Transverse colon (tissue), 4 donors: ENCODE measurements around the gene JAKMIP2. TPM values are rescaled to one million over a fixed set of nuclear protein-coding genes. Genes with fewer than 3 reads are reported as not detected.

Experiments used
- DNase-seq: peaks from one replicate; pipeline ENCODE4 v3.0.0-alpha.2; 2019
- H3K27ac ChIP-seq, 4 donors: fragments of 200-600 bp; sonication (generic); 2 replicates each; pipeline ENCODE4 v1.5.1; 2016 to 2018; ENCODE audit warnings: inconsistent platforms in 4 of 4
- H3K27me3 ChIP-seq: fragments of 200-600 bp; sonication (generic); 2 replicates; pipeline ENCODE4 v1.5.1; 2017; ENCODE audit warnings: inconsistent platforms
- H3K36me3 ChIP-seq, 4 donors: fragments of 200-600 bp; sonication (generic); 2 replicates each; pipeline ENCODE4 v1.5.1; 2017 to 2019; ENCODE audit warnings: inconsistent platforms in 4 of 4
- H3K4me1 ChIP-seq, 4 donors: fragments of 200-600 bp; sonication (generic); 2 replicates each; pipeline ENCODE4 v1.5.1; 2017 to 2020; ENCODE audit warnings: inconsistent platforms in 4 of 4
- H3K4me3 ChIP-seq, 4 donors: fragments of 200-600 bp; sonication (generic); 1 replicate in 1 of 4; 2 replicates in 3 of 4; pipeline versions ENCODE4 v1.5.1 to v1.6.1; 2017 to 2019; ENCODE audit warnings: inconsistent platforms in 4 of 4
- H3K9me3 ChIP-seq, 2 donors: fragments of 200-600 bp; sonication (generic); 2 replicates each; pipeline ENCODE4 v1.5.1; 2017 to 2019; ENCODE audit warnings: inconsistent platforms in 2 of 2
- EP300 ChIP-seq: sonication (generic); formaldehyde crosslinking; IDR thresholded peaks from one replicate; pipeline ENCODE4 v1.6.1; 2017; ENCODE audit warnings: antibody characterized with exemption, low read depth
- POLR2A ChIP-seq: fragments of 450-650 bp; IDR thresholded peaks from one replicate; pipeline ENCODE4 v1.6.1; 2016; ENCODE audit warnings: antibody characterized with exemption, mild to moderate bottlenecking, moderate library complexity
- POLR2AphosphoS5 ChIP-seq, 3 donors: sonication (generic); formaldehyde crosslinking; IDR thresholded peaks; one replicate each; pipeline ENCODE4 v1.6.1; 2016; ENCODE audit warnings: antibody characterized with exemption in 3 of 3
- WGBS, 2 donors: methylation state at CpG; one replicate each; pipeline ENCODE4 v1.1.5; 2018; ENCODE audit warnings: low coverage in 1 of 2; 5-methylcytosine and 5-hydroxymethylcytosine counted together
- in situ Hi-C, 4 donors: fragments of 200-750 bp; cut with MboI; loops; one replicate each; pipeline versions ENCODE4 v1.15.0 to v1.15.1; 2017; ENCODE audit warnings: low sequenced_read_pairs in 3 of 4, low pct_ligation_motif_present in 1 of 4, low pct_unique_long_range_greater_than_20kb in 1 of 4
- intact Hi-C: fragments of 100-400 bp; cut with DNase I; formaldehyde crosslinking; loops from one replicate; pipeline ENCODE4 v1.15.1; 2023; ENCODE audit warnings: low total_unique reads
- total RNA-seq, 4 donors: library from RNA; depleted of rRNA; stranded (reverse); fragments of >200 nt; gene quantifications; one replicate each; pipeline ENCODE4 v1.1.0, GENCODE V29; 2016
- TF ChIP-seq, protein P1 (sequence below), 5 experiments: fragments of 200-600 bp in 3 of 5; fragments of 450-650 bp in 2 of 5; sonication (generic) in 3 of 5; IDR thresholded peaks; 1 replicate in 2 of 5; 2 replicates in 3 of 5; pipeline ENCODE4 v1.5.1; 2016 to 2017; ENCODE audit warnings: antibody characterized with exemption in 5 of 5, inconsistent platforms in 3 of 5, mild to moderate bottlenecking in 2 of 5, moderate library complexity in 1 of 5

Gene JAKMIP2
- total RNA-seq, 4 donors from 2014 or later, result 0.37 to 0.79 (median 0.40) TPM

DNA sequence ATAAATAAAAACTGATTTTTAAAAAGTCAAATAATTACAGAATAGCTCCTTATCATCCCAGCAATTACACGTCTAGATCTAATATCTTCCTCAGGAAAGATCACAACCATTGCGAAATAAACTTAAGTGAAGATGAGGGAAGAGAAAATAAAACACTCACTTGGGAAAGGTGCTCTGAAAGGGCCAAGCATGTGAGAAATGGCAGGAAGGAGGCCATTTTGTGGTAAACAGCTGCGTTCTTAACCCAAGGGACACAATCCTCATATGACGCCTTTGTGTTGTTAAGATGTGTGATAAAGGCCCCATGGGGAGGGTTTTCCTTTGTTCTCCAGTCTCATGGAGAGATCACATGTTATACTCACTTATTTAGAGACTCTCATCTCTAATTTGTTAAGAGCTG, 32.5 kb downstream of the JAKMIP2 start:
- no peaks in the 10 kb centered on the region for H3K9me3 ChIP-seq
- no peaks in the 10 kb centered on the region for H3K27me3 ChIP-seq
- no peak overlapping the region for H3K27ac ChIP-seq
- no peaks in the 10 kb centered on the region for H3K4me1 ChIP-seq
- H3K4me3 ChIP-seq, result no peak overlapping the region
- no peak for DNase-seq
- 75 to 83% methylated on average over 3 to 4 of the region's 4 CpGs for WGBS, 2 donors
- in situ Hi-C loops, result no loop called here
- TF ChIP-seq, protein P1, sequence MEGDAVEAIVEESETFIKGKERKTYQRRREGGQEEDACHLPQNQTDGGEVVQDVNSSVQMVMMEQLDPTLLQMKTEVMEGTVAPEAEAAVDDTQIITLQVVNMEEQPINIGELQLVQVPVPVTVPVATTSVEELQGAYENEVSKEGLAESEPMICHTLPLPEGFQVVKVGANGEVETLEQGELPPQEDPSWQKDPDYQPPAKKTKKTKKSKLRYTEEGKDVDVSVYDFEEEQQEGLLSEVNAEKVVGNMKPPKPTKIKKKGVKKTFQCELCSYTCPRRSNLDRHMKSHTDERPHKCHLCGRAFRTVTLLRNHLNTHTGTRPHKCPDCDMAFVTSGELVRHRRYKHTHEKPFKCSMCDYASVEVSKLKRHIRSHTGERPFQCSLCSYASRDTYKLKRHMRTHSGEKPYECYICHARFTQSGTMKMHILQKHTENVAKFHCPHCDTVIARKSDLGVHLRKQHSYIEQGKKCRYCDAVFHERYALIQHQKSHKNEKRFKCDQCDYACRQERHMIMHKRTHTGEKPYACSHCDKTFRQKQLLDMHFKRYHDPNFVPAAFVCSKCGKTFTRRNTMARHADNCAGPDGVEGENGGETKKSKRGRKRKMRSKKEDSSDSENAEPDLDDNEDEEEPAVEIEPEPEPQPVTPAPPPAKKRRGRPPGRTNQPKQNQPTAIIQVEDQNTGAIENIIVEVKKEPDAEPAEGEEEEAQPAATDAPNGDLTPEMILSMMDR (IDR thresholded peaks at IDR 0.05), result no peak
- H3K36me3 ChIP-seq, result no peaks in the 10 kb centered on the region
- intact Hi-C loops, result no loop called here

DNA sequence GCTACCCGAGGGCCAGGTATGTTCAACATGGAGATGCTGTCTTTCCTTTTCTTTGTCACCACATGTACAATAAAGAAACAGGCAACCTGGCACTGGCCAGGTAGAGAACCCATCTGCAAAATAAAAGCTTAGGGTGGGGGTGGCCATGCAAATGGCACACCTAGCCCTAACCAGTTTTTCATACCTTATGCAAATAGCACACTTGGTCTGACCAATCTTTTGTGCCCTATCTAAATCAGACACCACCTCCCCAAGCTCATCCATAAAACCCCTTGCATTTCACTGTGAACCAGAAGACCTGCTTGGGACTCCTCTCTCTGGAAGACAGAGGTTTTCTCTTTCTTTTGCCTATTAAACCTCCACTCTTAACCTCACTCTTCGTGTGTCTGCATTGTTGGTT, 33.9 kb downstream of the JAKMIP2 start:
- H3K27ac ChIP-seq, result no peak overlapping the region
- in situ Hi-C loops, result no loop called here
- intact Hi-C loops, result no loop called here
- no peaks in the 10 kb centered on the region for H3K9me3 ChIP-seq
- WGBS, 2 donors, result 72 to 92% methylated on average over 1 to 2 of the region's 2 CpGs
- no peaks in the 10 kb centered on the region for H3K4me1 ChIP-seq
- H3K4me3 ChIP-seq, result no peak overlapping the region
- no peaks in the 10 kb centered on the region for H3K27me3 ChIP-seq
- no peak for DNase-seq
- TF ChIP-seq, protein P1 (IDR thresholded peaks at IDR 0.05), result no peak
- TF ChIP-seq EP300 (no peak), POLR2A (no peak), POLR2AphosphoS5 (IDR thresholded peaks at IDR 0.05) (no peak)
- no peaks in the 10 kb centered on the region for H3K36me3 ChIP-seq

DNA sequence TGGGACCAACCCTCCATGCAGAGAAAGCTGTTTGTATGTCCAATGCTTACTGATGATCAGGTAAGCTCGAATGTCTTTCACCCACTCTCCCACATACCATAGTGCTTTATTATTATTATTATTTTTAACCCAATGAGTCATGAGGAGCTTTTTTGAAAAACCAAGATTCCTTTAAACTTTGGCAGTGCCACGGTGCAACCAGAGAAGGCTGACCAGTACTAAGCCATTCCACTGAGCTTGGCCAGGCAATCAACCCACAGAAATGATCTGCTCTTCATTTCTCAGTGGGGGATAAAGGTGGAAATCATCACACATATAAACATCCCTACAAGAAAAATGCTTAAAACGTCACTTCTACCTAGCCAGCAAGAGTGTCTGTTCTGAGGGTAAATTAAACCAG, 35.5 kb downstream of the JAKMIP2 start:
- whole genome bisulfite sequencing, 2 donors, result 62 to 76% methylated on average over 3 of the region's 3 CpGs
- no peaks in the 10 kb centered on the region for H3K36me3 ChIP-seq
- H3K27ac ChIP-seq, result no peak overlapping the region
- in situ Hi-C loops, result no loop called here
- H3K9me3 ChIP-seq, result no peaks in the 10 kb centered on the region
- no peak overlapping the region for H3K4me3 ChIP-seq
- TF ChIP-seq POLR2A, result no peak
- TF ChIP-seq, protein P1 (IDR thresholded peaks at IDR 0.05), result no peak
- no peak for TF ChIP-seq POLR2AphosphoS5 (IDR thresholded peaks at IDR 0.05)
- no peak for TF ChIP-seq EP300
- H3K27me3 ChIP-seq, result no peaks in the 10 kb centered on the region
- no peaks in the 10 kb centered on the region for H3K4me1 ChIP-seq
- no peak for DNase-seq
- intact Hi-C loops, result no loop called here

DNA sequence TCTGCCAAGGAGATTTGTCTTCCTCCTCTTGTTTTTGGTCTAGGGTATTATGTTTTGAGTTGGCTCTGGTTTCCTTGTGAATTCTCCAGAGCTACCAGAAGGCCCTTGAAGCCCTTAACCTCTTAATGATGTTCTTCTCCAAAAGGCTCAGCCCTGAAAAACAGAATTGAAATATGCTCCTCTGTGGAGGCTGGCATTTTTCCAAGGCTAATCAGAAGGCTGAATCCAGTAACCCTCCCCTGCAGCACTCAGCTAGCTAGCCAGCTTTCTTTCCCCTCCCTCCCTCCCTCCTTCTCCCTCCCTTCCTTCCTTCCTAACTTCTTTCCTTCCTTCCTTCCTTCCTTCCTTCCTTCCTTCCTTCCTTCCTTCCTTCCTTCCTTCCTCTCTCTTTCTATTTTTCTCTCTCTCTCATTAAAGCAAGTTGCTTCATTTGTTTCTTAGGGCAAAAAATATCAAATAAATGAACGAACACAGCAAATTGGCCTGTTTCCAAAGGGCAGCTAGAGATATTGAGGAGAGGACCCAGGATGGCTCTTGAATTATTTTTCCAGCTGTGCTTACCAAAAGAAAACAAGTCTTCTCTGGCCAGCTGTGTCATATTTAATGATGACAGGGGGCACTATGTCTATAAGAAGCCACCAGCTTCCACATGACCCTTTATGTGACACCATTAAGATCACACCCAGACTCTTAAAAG, 38.7 kb downstream of the JAKMIP2 start:
- Histone ChIP-seq H3K9me3 (no peaks in the 10 kb centered on the region), H3K27ac (no peak overlapping the region), H3K4me3 (no peak overlapping the region), H3K36me3 (no peaks in the 10 kb centered on the region), H3K4me1 (no peaks in the 10 kb centered on the region), H3K27me3 (no peaks in the 10 kb centered on the region)
- intact Hi-C loops, result no loop called here
- 36 to 46% methylated on average over 1 of the region's 1 CpG for WGBS, 2 donors
- TF ChIP-seq EP300 (no peak), POLR2A (no peak), POLR2AphosphoS5 (IDR thresholded peaks at IDR 0.05) (no peak)
- TF ChIP-seq, protein P1 (IDR thresholded peaks at IDR 0.05), result no peak
- no peak for DNase-seq
- in situ Hi-C loops, result no loop called here
